DOHH2 (cell line): ENCODE results near the gene GGT6.

Experiments
- H3F3A ChIP-seq: fragments of 200-600 bp; sonication (generic), shearing (Covaris generic); 2 replicates; pipeline ENCODE4 v1.6.0; 2016; ENCODE audit warnings: antibody characterized with exemption, mild to moderate bottlenecking; ENCODE audit not compliant: control insufficient read depth, insufficient read depth
- H3K27ac ChIP-seq: fragments of 200-600 bp; sonication (generic); 2 replicates; pipeline ENCODE4 v1.5.1; 2014; ENCODE audit warnings: low read depth, mild to moderate bottlenecking, low read length, moderate library complexity
- H3K27me3 ChIP-seq: fragments of 200-600 bp; sonication (generic); 2 replicates; pipeline ENCODE4 v1.6.1; 2014; ENCODE audit warnings: mild to moderate bottlenecking, low read length, mixed read lengths; ENCODE audit not compliant: control insufficient read depth
- H3K36me3 ChIP-seq: fragments of 200-600 bp; sonication (generic); 2 replicates; pipeline ENCODE4 v1.6.1; 2014; ENCODE audit warnings: mild to moderate bottlenecking, low read length, moderate library complexity, mixed read lengths; ENCODE audit not compliant: control insufficient read depth
- H3K4me1 ChIP-seq: fragments of 200-600 bp; sonication (generic); 2 replicates; pipeline ENCODE4 v1.6.1; 2014; ENCODE audit warnings: mild to moderate bottlenecking, low read length, mixed read lengths; ENCODE audit not compliant: control insufficient read depth
- H3K4me2 ChIP-seq: fragments of 200-600 bp; sonication (generic); 2 replicates; pipeline ENCODE4 v1.6.0; 2014; ENCODE audit warnings: mild to moderate bottlenecking, low read length, moderate library complexity
- H3K4me3 ChIP-seq: fragments of 200-600 bp; sonication (generic); 2 replicates; pipeline ENCODE4 v1.5.1; 2014; ENCODE audit warnings: mild to moderate bottlenecking, low read length, mixed read lengths
- H3K79me2 ChIP-seq: fragments of 200-600 bp; sonication (generic); 2 replicates; pipeline ENCODE4 v1.6.1; 2014; ENCODE audit warnings: mild to moderate bottlenecking, low read length, mixed read lengths; ENCODE audit not compliant: control insufficient read depth
- H3K9me2 ChIP-seq: fragments of 200-600 bp; sonication (generic); replicated peaks from 2 replicates; pipeline ENCODE4 v1.6.1; 2014; ENCODE audit warnings: mild to moderate bottlenecking, low read length, mixed read lengths; ENCODE audit not compliant: control insufficient read depth
- H3K9me3 ChIP-seq: fragments of 200-600 bp; sonication (generic); 2 replicates; pipeline ENCODE4 v1.6.1; 2014; ENCODE audit warnings: antibody characterized with exemption, low read length, mixed read lengths; ENCODE audit not compliant: control insufficient read depth, insufficient read depth
- H4K20me1 ChIP-seq: fragments of 200-600 bp; sonication (generic); 2 replicates; pipeline ENCODE4 v1.6.0; 2014; ENCODE audit warnings: low read depth, mild to moderate bottlenecking, antibody characterized with exemption, low read length, moderate library complexity; ENCODE audit not compliant: control insufficient read depth, insufficient read depth
- CTCF ChIP-seq: fragments of 200-600 bp; sonication (generic); IDR thresholded peaks from one replicate; pipeline ENCODE4 v1.5.1; 2014; ENCODE audit warnings: antibody characterized with exemption, mild to moderate bottlenecking, low read depth, low read length; ENCODE audit not compliant: poor library complexity, severe bottlenecking
- EZH2phosphoT487 ChIP-seq: fragments of 200-600 bp; sonication (generic); IDR thresholded peaks from 2 replicates; pipeline ENCODE4 v1.6.1; 2017; ENCODE audit warnings: borderline replicate concordance, mild to moderate bottlenecking, antibody characterized with exemption, low read length, moderate library complexity, mixed read lengths

GGT6 gene

GRCh38 chr17:4600563-4600962 is 40.2 kb upstream of the GGT6 start:
- Histone ChIP-seq H3K4me2 (no peak overlapping the region), H4K20me1 (no peaks in the 10 kb centered on the region), H3K9me3 (no peaks in the 10 kb centered on the region), H3K27ac (no peak overlapping the region), H3K36me3 (no peaks in the 10 kb centered on the region), H3K79me2 (no peaks in the 10 kb centered on the region), H3K4me1 (no peaks in the 10 kb centered on the region), H3F3A (no peaks in the 10 kb centered on the region), H3K27me3 (no peaks in the 10 kb centered on the region), H3K9me2 (no peaks in the 10 kb centered on the region), H3K4me3 (no peak overlapping the region)
- TF ChIP-seq CTCF, result no peak
- TF ChIP-seq EZH2phosphoT487, result no peak

- Histone ChIP-seq H3K9me3 (no peaks in the 10 kb centered on the region), H3K27me3 (no peaks in the 10 kb centered on the region), H3K4me2 (no peak overlapping the region), H3K79me2 (no peaks in the 10 kb centered on the region), H3K4me1 (0 out of 2 replicates have a peak, but pooled peaks cover 4% of the 10 kb centered on the region), H3K4me3 (no peak overlapping the region), H3K27ac (no peak overlapping the region), H3K36me3 (no peaks in the 10 kb centered on the region), H4K20me1 (no peaks in the 10 kb centered on the region), H3F3A (no peaks in the 10 kb centered on the region), H3K9me2 (no peaks in the 10 kb centered on the region)
- TF ChIP-seq EZH2phosphoT487 (no peak), CTCF (no peak)
Measured at GRCh38 chr17:4599505-4600281, 39.3 kb upstream of the GGT6 start.

- Histone ChIP-seq H3K27me3 (no peaks in the 10 kb centered on the region), H3K9me2 (no peaks in the 10 kb centered on the region), H4K20me1 (no peaks in the 10 kb centered on the region), H3F3A (no peaks in the 10 kb centered on the region), H3K27ac (no peak overlapping the region), H3K4me2 (no peak overlapping the region), H3K9me3 (no peaks in the 10 kb centered on the region), H3K36me3 (no peaks in the 10 kb centered on the region), H3K79me2 (no peaks in the 10 kb centered on the region), H3K4me3 (no peak overlapping the region), H3K4me1 (0 out of 2 replicates have a peak, but pooled peaks cover 4% of the 10 kb centered on the region)
- TF ChIP-seq EZH2phosphoT487 (no peak), CTCF (no peak)
Measured at GRCh38 chr17:4598776-4599504, 38.6 kb upstream of the GGT6 start.
